Right lobe of liver (tissue), 6 donors: ENCODE measurements around the gene LHPP. TPM values are rescaled to one million over a fixed set of nuclear protein-coding genes. Genes with fewer than 3 reads are reported as not detected.
"Not testable (repeated sequence)": the region's sequence is repeated elsewhere in the genome, so short reads cannot be mapped to it uniquely, and the experiment has no call there.

Experiments
- ATAC-seq, 4 donors: fragments of 200-7000 bp; cut with Tn5 transposase; one replicate each; pipeline ENCODE4 v1.9.1; 2020; ENCODE audit warnings: mild to moderate bottlenecking in 4 of 4, moderate library complexity in 4 of 4
- DNase-seq, 3 donors: peaks; one replicate each; pipeline ENCODE4 v3.0.0-alpha.2; 2020
- H3K27ac ChIP-seq, 3 donors: fragments of 200-600 bp; one replicate each; pipeline ENCODE4 v1.8.0; 2022
- H3K27me3 ChIP-seq, 2 donors: fragments of 200-600 bp; one replicate each; pipeline ENCODE4 v1.8.0; 2022
- H3K36me3 ChIP-seq, 4 donors: fragments of 200-600 bp; sonication (generic) in 1 of 4; one replicate each; pipeline versions ENCODE4 v1.5.1 to v1.8.0; 2017 to 2022; ENCODE audit warnings: control low read depth in 1 of 4
- H3K4me1 ChIP-seq, 4 donors: fragments of 200-600 bp; sonication (generic) in 1 of 4; one replicate each; pipeline versions ENCODE4 v1.5.1 to v1.8.0; 2017 to 2022; ENCODE audit warnings: control low read depth in 1 of 4
- H3K4me3 ChIP-seq, 3 donors: fragments of 200-600 bp; one replicate each; pipeline ENCODE4 v1.8.0; 2022
- H3K9me3 ChIP-seq, 4 donors: fragments of 200-600 bp; sonication (generic) in 1 of 4; one replicate each; pipeline versions ENCODE4 v1.5.1 to v1.8.0; 2017 to 2022; ENCODE audit warnings: control low read depth in 1 of 4
- CTCF ChIP-seq, 4 donors: fragments of 200-600 bp in 3 of 4; fragments of 450-650 bp in 1 of 4; IDR thresholded peaks; one replicate each; pipeline versions ENCODE4 v1.5.1 to v1.8.0; 2016 to 2022; ENCODE audit warnings: antibody characterized with exemption in 4 of 4, mild to moderate bottlenecking in 2 of 4
- POLR2A ChIP-seq: fragments of 450-650 bp; IDR thresholded peaks from one replicate; pipeline ENCODE4 v1.6.1; 2017; ENCODE audit warnings: antibody characterized with exemption, mild to moderate bottlenecking
- WGBS: methylation state at CpG from one replicate; pipeline ENCODE4 v1.1.6; 2018; ENCODE audit warnings: low coverage, low lambda C conversion rate; ENCODE audit not compliant: insufficient coverage; ENCODE audit errors: missing lambda C conversion rate; 5-methylcytosine and 5-hydroxymethylcytosine counted together
- intact Hi-C, 2 donors: fragments of 100-400 bp; cut with DNase I; formaldehyde crosslinking; loops; one replicate each; pipeline versions ENCODE4 v1.11.2 to v1.14.1; 2022
- total RNA-seq, 6 experiments: library from RNA; depleted of rRNA in 2 of 6; stranded (reverse); fragments of >200 nt in 2 of 6; fragmentation: NEBNext Ultra II Directional in 3 of 6; extraction: Animal tissue kit (Norgen Biotek cat#: 25700) in 3 of 6; gene quantifications; one replicate each; pipeline versions ENCODE4 v1.1.0 to v1.2.4, GENCODE V29; 2016 to 2023
- donor health status: DM: no; HTN: yes; CAD: no.
- donor health status: DM: no; HTN: no; CAD: no.
- donor health status: DM: no; HTN: no; CAD: no.
- donor health status: DM: no; HTN: yes; CAD: no.
- donor health status: DM: no; HTN: yes; CAD: no.

LHPP gene
- total RNA-seq, 6 experiments from 2014 or later, result 19.3 to 56.3 (median 36.3) TPM

DNA sequence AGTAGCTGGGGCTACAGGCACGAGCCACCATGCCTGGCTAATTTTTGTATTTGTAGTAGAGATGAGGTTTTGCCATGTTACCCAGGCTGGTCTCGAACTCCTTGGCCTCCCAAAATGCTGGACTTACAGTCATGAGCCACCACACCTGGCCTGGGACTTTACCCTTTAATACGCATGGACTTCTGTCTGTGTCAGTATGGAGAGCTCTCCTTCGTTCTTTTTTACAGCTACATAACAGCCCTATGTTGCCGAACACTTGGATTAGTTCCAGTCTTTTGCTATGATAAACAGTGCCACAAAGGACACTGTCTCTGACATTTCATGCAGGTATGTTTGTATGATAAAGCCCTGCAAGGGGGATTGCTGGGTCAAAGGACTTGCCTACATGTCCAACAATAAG, 32.0 kb upstream of the LHPP start:
- Histone ChIP-seq H3K4me3 (no peak overlapping the region), H3K9me3 (no peaks in the 10 kb centered on the region), H3K27me3 (no peaks in the 10 kb centered on the region), H3K27ac (no peak overlapping the region), H3K36me3 (no peaks in the 10 kb centered on the region), H3K4me1 (peaks cover 0 to 11% (median 3%) of the 10 kb centered on the region in 4 donors)
- intact Hi-C loops, result no loop called here
- TF ChIP-seq POLR2A (no peak), CTCF (IDR thresholded peaks at IDR 0.05) (no peak)
- no peak for DNase-seq
- ATAC-seq, result peak in 3 of 4 donors; percentile 31 to 50 (median 48)
- WGBS, result 57% methylated on average over 5 of the region's 5 CpGs

GRCh38 chr10:124430077-124430476, 31.5 kb upstream of the LHPP start:
- intact Hi-C loops, result no loop called here
- Histone ChIP-seq H3K36me3 (no peaks in the 10 kb centered on the region), H3K27me3 (no peaks in the 10 kb centered on the region), H3K27ac (no peak overlapping the region), H3K9me3 (no peaks in the 10 kb centered on the region), H3K4me1 (peaks cover 0 to 11% (median 5%) of the 10 kb centered on the region in 4 donors), H3K4me3 (no peak overlapping the region)
- ATAC-seq, result no peak
- WGBS, result 83% methylated on average over 4 of the region's 4 CpGs
- TF ChIP-seq CTCF (IDR thresholded peaks at IDR 0.05) (no peak), POLR2A (no peak)
- DNase-seq, result no peak

GRCh38 chr10:124433461-124433860, 28.2 kb upstream of the LHPP start:
- H3K4me3 ChIP-seq, result no peak overlapping the region
- no peaks in the 10 kb centered on the region for H3K9me3 ChIP-seq
- no peaks in the 10 kb centered on the region for H3K36me3 ChIP-seq
- no peak for ATAC-seq
- no peak for TF ChIP-seq CTCF (IDR thresholded peaks at IDR 0.05)
- no peak for TF ChIP-seq POLR2A
- H3K4me1 ChIP-seq, result peaks cover 0 to 9% (median 4%) of the 10 kb centered on the region in 4 donors
- no peaks in the 10 kb centered on the region for H3K27me3 ChIP-seq
- 83% methylated on average over 1 of the region's 3 CpGs for WGBS
- intact Hi-C loops, result no loop called here
- DNase-seq, result no peak
- H3K27ac ChIP-seq, result no peak overlapping the region

DNA sequence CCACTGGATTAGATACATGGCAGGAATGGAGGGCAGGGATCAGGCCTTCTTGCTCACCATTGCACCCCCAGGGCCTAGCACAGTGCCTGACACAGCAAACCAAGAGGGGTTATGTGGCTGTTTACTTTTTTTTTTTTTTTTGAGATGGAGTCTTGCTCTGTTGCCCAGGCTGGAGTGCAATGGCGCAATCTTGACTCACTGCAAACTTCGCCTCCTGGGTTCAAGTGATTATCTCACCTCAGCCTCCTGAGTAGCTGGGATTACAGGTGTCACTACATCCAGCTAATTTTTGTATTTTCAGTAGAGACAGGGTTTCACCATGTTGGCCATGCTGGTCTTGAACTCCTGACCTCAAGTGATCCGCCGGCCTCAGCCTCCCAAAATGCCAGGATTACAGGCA, 25.9 kb upstream of the LHPP start:
- DNase-seq, H3K4me1 ChIP-seq, H3K4me3 ChIP-seq, ATAC-seq, intact Hi-C loops, H3K27ac ChIP-seq, H3K9me3 ChIP-seq, H3K36me3 ChIP-seq, H3K27me3 ChIP-seq: not testable (repeated sequence)
- 83% methylated on average over 3 of the region's 4 CpGs for WGBS

DNA sequence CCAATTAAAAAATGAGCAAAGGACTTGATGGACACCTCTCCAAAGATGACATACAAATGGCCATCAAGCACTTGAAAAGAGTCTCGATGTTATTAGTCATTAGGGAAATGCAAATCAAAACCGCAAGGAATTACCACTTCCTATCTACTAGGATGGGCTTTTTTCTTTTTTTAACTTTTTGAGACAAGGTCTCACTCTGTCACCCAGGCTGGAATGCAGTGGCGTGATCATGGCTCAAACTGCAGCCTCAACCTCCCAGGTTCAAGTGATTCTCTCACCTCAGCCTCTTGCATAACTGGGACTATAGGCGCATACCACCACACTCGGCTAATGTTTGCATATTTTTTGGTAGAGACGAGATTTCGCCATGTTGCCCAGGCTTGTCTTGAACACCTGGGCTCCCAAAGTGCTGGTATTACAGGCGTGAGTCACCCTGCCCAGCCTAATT, 25.4 kb upstream of the LHPP start:
- WGBS, result 74% methylated on average over 8 of the region's 8 CpGs
- ATAC-seq (no peak), DNase-seq (no peak)
- Histone ChIP-seq H3K27me3 (no peaks in the 10 kb centered on the region), H3K27ac (no peak overlapping the region), H3K4me1 (peaks cover 0 to 9% (median 4%) of the 10 kb centered on the region in 4 donors), H3K36me3 (no peaks in the 10 kb centered on the region), H3K9me3 (no peaks in the 10 kb centered on the region), H3K4me3 (no peak overlapping the region)
- intact Hi-C loops, result no loop called here
- TF ChIP-seq POLR2A (no peak), CTCF (IDR thresholded peaks at IDR 0.05) (no peak)

DNA sequence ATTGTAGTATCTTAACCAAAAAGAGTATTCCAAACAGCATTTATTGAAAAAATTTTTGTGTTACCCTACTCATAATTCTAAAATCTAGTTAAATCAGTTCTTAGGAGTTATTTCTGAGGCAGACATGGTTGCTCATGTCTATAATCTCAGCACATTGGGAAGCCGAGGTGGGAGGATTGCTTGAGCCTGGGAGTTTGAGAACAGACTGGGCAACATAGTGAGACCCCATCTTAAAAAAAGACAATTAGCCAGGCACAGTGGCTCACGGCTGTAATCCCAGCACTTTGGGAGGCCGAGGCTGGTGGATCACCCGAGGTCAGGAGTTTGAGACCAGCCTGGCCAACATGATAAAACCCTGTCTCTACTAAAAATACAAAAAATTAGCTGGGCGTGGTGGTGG, 19.9 kb upstream of the LHPP start:
- intact Hi-C loops, ATAC-seq, H3K4me1 ChIP-seq, H3K9me3 ChIP-seq, H3K27me3 ChIP-seq, H3K4me3 ChIP-seq, DNase-seq, H3K27ac ChIP-seq, H3K36me3 ChIP-seq: not testable (repeated sequence)
- 70% methylated on average over 5 of the region's 5 CpGs for WGBS
